ENCODE data around the gene SCFD2.

DNA sequence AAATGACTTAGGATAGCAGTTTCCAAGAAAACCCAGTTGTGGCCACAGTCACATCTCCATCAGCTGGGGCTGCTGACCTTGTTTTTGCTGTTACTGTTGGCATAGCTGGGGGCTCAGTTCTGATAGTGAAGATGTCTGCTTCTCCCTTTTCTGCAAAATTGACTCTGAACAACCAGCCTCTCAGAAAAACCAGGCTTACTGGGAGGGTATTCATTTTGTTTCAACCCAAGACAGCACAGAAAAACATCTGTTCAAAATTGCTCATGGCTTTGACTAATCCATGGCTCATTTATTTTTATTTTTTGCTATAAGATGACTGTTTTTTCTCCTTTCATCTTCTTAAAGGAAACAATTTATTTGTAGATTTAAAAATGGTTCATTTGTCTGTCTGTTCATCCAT is 450.7 kb downstream of the SCFD2 start:
- TF ChIP-seq, protein P1, sequence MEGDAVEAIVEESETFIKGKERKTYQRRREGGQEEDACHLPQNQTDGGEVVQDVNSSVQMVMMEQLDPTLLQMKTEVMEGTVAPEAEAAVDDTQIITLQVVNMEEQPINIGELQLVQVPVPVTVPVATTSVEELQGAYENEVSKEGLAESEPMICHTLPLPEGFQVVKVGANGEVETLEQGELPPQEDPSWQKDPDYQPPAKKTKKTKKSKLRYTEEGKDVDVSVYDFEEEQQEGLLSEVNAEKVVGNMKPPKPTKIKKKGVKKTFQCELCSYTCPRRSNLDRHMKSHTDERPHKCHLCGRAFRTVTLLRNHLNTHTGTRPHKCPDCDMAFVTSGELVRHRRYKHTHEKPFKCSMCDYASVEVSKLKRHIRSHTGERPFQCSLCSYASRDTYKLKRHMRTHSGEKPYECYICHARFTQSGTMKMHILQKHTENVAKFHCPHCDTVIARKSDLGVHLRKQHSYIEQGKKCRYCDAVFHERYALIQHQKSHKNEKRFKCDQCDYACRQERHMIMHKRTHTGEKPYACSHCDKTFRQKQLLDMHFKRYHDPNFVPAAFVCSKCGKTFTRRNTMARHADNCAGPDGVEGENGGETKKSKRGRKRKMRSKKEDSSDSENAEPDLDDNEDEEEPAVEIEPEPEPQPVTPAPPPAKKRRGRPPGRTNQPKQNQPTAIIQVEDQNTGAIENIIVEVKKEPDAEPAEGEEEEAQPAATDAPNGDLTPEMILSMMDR (IDR thresholded peaks at IDR 0.05): no peak
- no peak for TF ChIP-seq POLR2AphosphoS5 (IDR thresholded peaks at IDR 0.05; ENCODE audit: low read depth, low read length)
- TF ChIP-seq SIN3A (IDR thresholded peaks at IDR 0.05; ENCODE audit: borderline replicate concordance, insufficient read depth, low read depth, low read length): no peak
